Epithelial cell of proximal tubule (primary cell): ENCODE measurements around the gene ZKSCAN8. TPM values are rescaled to one million over a fixed set of nuclear protein-coding genes. Genes with fewer than 3 reads are reported as not detected.

Experiments used
- DNase-seq: peaks from one replicate; pipeline ENCODE4 v3.0.0-alpha.2; 2011; ENCODE audit warnings: low read depth
- H3K4me3 ChIP-seq: 2 replicates; pipeline ENCODE4 v1.5.1; 2011; ENCODE audit warnings: low read depth, mild to moderate bottlenecking, low read length
- CTCF ChIP-seq: conservative IDR thresholded peaks from 2 replicates; pipeline ENCODE4 v1.5.1; 2012; ENCODE audit warnings: low read depth, mild to moderate bottlenecking, low read length
- total RNA-seq: library from RNA; depleted of rRNA; stranded (reverse); fragments of >200 nt; gene quantifications from 2 replicates; pipeline ENCODE4 v1.2.3, GENCODE V29; 2015

The ZKSCAN8 gene
- total RNA-seq, 1 donor from 2014 or later, result 8.4 TPM

GRCh38 chr6:28140616-28141015 is 1.1 kb upstream of the ZKSCAN8 start:
- DNase-seq, result no peak
- no peak overlapping the region for H3K4me3 ChIP-seq
- no peak for TF ChIP-seq CTCF

- no peak for DNase-seq
Observed at GRCh38 chr6:28142446-28142845, 763 bp downstream of the ZKSCAN8 start.

GRCh38 chr6:28145231-28145630 is 3.5 kb downstream of the ZKSCAN8 start:
- DNase-seq, result no peak
- H3K4me3 ChIP-seq, result no peak overlapping the region
- no peak for TF ChIP-seq CTCF

More at GRCh38 chr6:28142446-28142845, 763 bp downstream of the ZKSCAN8 start:
- peak overlapping the region; percentile 89 for H3K4me3 ChIP-seq
- TF ChIP-seq CTCF, result no peak

GRCh38 chr6:28152531-28152930 is 10.8 kb downstream of the ZKSCAN8 start:
- no peak overlapping the region for H3K4me3 ChIP-seq
- TF ChIP-seq CTCF, result no peak
- no peak for DNase-seq

- no peak overlapping the region for H3K4me3 ChIP-seq
- DNase-seq, result no peak
- no peak for TF ChIP-seq CTCF
Observed at GRCh38 chr6:28153546-28153945, 11.9 kb downstream of the ZKSCAN8 start.

- DNase-seq, result no peak
- H3K4me3 ChIP-seq, result no peak overlapping the region
- no peak for TF ChIP-seq CTCF
Observed at GRCh38 chr6:28154357-28154756, 12.7 kb downstream of the ZKSCAN8 start.

- DNase-seq, result no peak
- no peak for TF ChIP-seq CTCF
- no peak overlapping the region for H3K4me3 ChIP-seq
Observed at GRCh38 chr6:28158318-28158717, 16.6 kb downstream of the ZKSCAN8 start.
